ENCODE data around the gene RNF125.
"Not testable (repeated sequence)": the region's sequence is repeated elsewhere in the genome, so short reads cannot be mapped to it uniquely, and the experiment has no call there.

The RNF125 gene

GRCh38 chr18:32026491-32027086, 8.0 kb downstream of the RNF125 start:
- no peak for DNase-seq

GRCh38 chr18:32029558-32029957, 10.9 kb downstream of the RNF125 start:
- DNase-seq = peak in 1 of 5 experiments; percentile 60

- no peak for DNase-seq
Observed at GRCh38 chr18:32032609-32033008, 14.0 kb downstream of the RNF125 start.

- DNase-seq = peak in 1 of 5 experiments; percentile 92
Observed at GRCh38 chr18:32036506-32037180, 18.0 kb downstream of the RNF125 start.

GRCh38 chr18:32037616-32038015, 19.0 kb downstream of the RNF125 start:
- peak in 1 of 5 experiments; percentile 56 for DNase-seq

GRCh38 chr18:32040936-32041335, 22.3 kb downstream of the RNF125 start:
- DNase-seq = peak in 3 of 5 experiments; percentile 50 to 97 (median 57)

GRCh38 chr18:32042337-32042736, 23.7 kb downstream of the RNF125 start:
- no peak for DNase-seq

GRCh38 chr18:32048507-32049091, 30.0 kb downstream of the RNF125 start:
- DNase-seq = peak in 1 of 5 experiments; percentile 72

GRCh38 chr18:32049393-32050171, 31.0 kb downstream of the RNF125 start:
- peak in 4 of 5 experiments; percentile 18 to 86 (median 38) for DNase-seq

GRCh38 chr18:32056613-32057358, 38.2 kb downstream of the RNF125 start:
- no peak for DNase-seq

GRCh38 chr18:32057624-32058165, 39.1 kb downstream of the RNF125 start:
- no peak for DNase-seq

- peak in 1 of 5 experiments; percentile 57 for DNase-seq
Observed at GRCh38 chr18:32060026-32060425, 41.4 kb downstream of the RNF125 start.

- no peak for DNase-seq
Observed at GRCh38 chr18:32067375-32068167, 48.9 kb downstream of the RNF125 start.

- DNase-seq = peak in 1 of 5 experiments; percentile 66
Observed at GRCh38 chr18:32072321-32072720, 53.7 kb downstream of the RNF125 start.

GRCh38 chr18:32074206-32074605, 55.6 kb downstream of the RNF125 start:
- peak in 1 of 5 experiments; percentile 65 for DNase-seq

GRCh38 chr18:32078845-32079244, 60.2 kb downstream of the RNF125 start:
- no peak for DNase-seq

GRCh38 chr18:32081881-32082280, 63.3 kb downstream of the RNF125 start:
- DNase-seq = no peak

GRCh38 chr18:32083781-32084180, 65.2 kb downstream of the RNF125 start:
- DNase-seq = no peak

- DNase-seq = no peak
Observed at GRCh38 chr18:32086881-32087280, 68.3 kb downstream of the RNF125 start.

GRCh38 chr18:32090831-32091230, 72.2 kb downstream of the RNF125 start:
- not testable (repeated sequence) for DNase-seq

- DNase-seq = no peak
Observed at GRCh38 chr18:32091325-32091723, 72.7 kb downstream of the RNF125 start.
